SJCRH30 (cell line): ENCODE data around the gene SIRPB1. TPM values are rescaled to one million over a fixed set of nuclear protein-coding genes. Genes with fewer than 3 reads are reported as not detected.
"Not testable (repeated sequence)": the region's sequence is repeated elsewhere in the genome, so short reads cannot be mapped to it uniquely, and the experiment has no call there.

Experiments used
- DNase-seq, 2 experiments: peaks; one replicate each; pipeline ENCODE4 v3.0.0-alpha.2; 2015 to 2020
- H3K27ac ChIP-seq: fragments of 250-450 bp; sonication (Bioruptor Pico); 2 replicates; pipeline ENCODE4 v1.5.1; 2020; ENCODE audit warnings: mild to moderate bottlenecking, moderate library complexity
- H3K27me3 ChIP-seq: fragments of 250-450 bp; sonication (Bioruptor Pico); 2 replicates; pipeline ENCODE4 v1.5.1; 2020; ENCODE audit warnings: mild to moderate bottlenecking, moderate library complexity
- H3K36me3 ChIP-seq: fragments of 250-450 bp; sonication (Bioruptor Pico); 2 replicates; pipeline ENCODE4 v1.5.1; 2020; ENCODE audit warnings: mild to moderate bottlenecking, moderate library complexity
- H3K4me1 ChIP-seq: fragments of 250-450 bp; sonication (Bioruptor Pico); 2 replicates; pipeline ENCODE4 v1.5.1; 2020; ENCODE audit warnings: mild to moderate bottlenecking, moderate library complexity
- H3K4me3 ChIP-seq: fragments of 250-450 bp; sonication (Bioruptor Pico); 2 replicates; pipeline ENCODE4 v1.5.1; 2020; ENCODE audit warnings: mild to moderate bottlenecking, moderate library complexity
- H3K9me3 ChIP-seq: fragments of 250-450 bp; sonication (Bioruptor Pico); replicated peaks from 2 replicates; pipeline ENCODE4 v1.5.1; 2020; ENCODE audit warnings: mild to moderate bottlenecking, moderate library complexity
- total RNA-seq: library from RNA; depleted of rRNA; stranded (reverse); fragments of >200 nt; shearing (Covaris generic); gene quantifications from 2 replicates; pipeline ENCODE4 v1.2.3, GENCODE V29; 2014; rRNA removed

The SIRPB1 gene
- total RNA-seq, 1 experiment from 2014 or later: not detected

GRCh38 chr20:1588533-1589460 lies 31.0 kb downstream of the SIRPB1 start:
- H3K4me3 ChIP-seq: no peak overlapping the region
- H3K27me3 ChIP-seq: no peaks in the 10 kb centered on the region
- H3K36me3 ChIP-seq: no peaks in the 10 kb centered on the region
- no peaks in the 10 kb centered on the region for H3K9me3 ChIP-seq
- H3K27ac ChIP-seq: no peak overlapping the region
- H3K4me1 ChIP-seq: no peaks in the 10 kb centered on the region
- DNase-seq: no peak

- Histone ChIP-seq H3K27me3 (no peaks in the 10 kb centered on the region), H3K36me3 (no peaks in the 10 kb centered on the region), H3K27ac (no peak overlapping the region), H3K4me3 (no peak overlapping the region), H3K4me1 (no peaks in the 10 kb centered on the region), H3K9me3 (no peaks in the 10 kb centered on the region)
- DNase-seq: no peak
These were observed 31.9 kb downstream of the SIRPB1 start for GRCh38 chr20:1587781-1588532.

- H3K9me3 ChIP-seq: no peaks in the 10 kb centered on the region
- H3K4me1 ChIP-seq: no peaks in the 10 kb centered on the region
- H3K27ac ChIP-seq: no peak overlapping the region
- no peaks in the 10 kb centered on the region for H3K27me3 ChIP-seq
- no peaks in the 10 kb centered on the region for H3K36me3 ChIP-seq
- H3K4me3 ChIP-seq: no peak overlapping the region
- DNase-seq: no peak
These were observed 40.3 kb downstream of the SIRPB1 start for GRCh38 chr20:1579488-1579887.

- H3K4me1 ChIP-seq: no peaks in the 10 kb centered on the region
- no peak overlapping the region for H3K4me3 ChIP-seq
- H3K27me3 ChIP-seq: no peaks in the 10 kb centered on the region
- peak in 1 of 2 experiments; percentile 0 for DNase-seq
- H3K36me3 ChIP-seq: no peaks in the 10 kb centered on the region
- no peaks in the 10 kb centered on the region for H3K9me3 ChIP-seq
- H3K27ac ChIP-seq: no peak overlapping the region
These were observed 41.9 kb downstream of the SIRPB1 start for GRCh38 chr20:1577906-1578305.

- DNase-seq: peak in 1 of 2 experiments; percentile 0
- H3K4me1 ChIP-seq, H3K27ac ChIP-seq, H3K9me3 ChIP-seq, H3K4me3 ChIP-seq, H3K36me3 ChIP-seq, H3K27me3 ChIP-seq: not testable (repeated sequence)
These were observed 42.5 kb downstream of the SIRPB1 start for GRCh38 chr20:1577313-1577712.

GRCh38 chr20:1576641-1577040 lies 43.2 kb downstream of the SIRPB1 start:
- Histone ChIP-seq H3K9me3 (no peaks in the 10 kb centered on the region), H3K4me1 (no peaks in the 10 kb centered on the region), H3K27ac (no peak overlapping the region), H3K4me3 (no peak overlapping the region), H3K27me3 (no peaks in the 10 kb centered on the region), H3K36me3 (no peaks in the 10 kb centered on the region)
- DNase-seq: no peak

GRCh38 chr20:1576003-1576402 lies 43.8 kb downstream of the SIRPB1 start:
- not testable (repeated sequence) for DNase-seq, H3K27ac ChIP-seq, H3K4me1 ChIP-seq, H3K36me3 ChIP-seq, H3K4me3 ChIP-seq, H3K9me3 ChIP-seq, H3K27me3 ChIP-seq

GRCh38 chr20:1571583-1571982 lies 48.2 kb downstream of the SIRPB1 start:
- not testable (repeated sequence) for H3K4me3 ChIP-seq, H3K36me3 ChIP-seq, H3K9me3 ChIP-seq, H3K27me3 ChIP-seq, DNase-seq, H3K27ac ChIP-seq, H3K4me1 ChIP-seq

Other genes starting within 250 kb of the SIRPB1 start
- gene FKBP1A, start 227.0 kb downstream of the SIRPB1 start, total RNA-seq: 112 and 127 TPM in 2 replicates
- 46.2 and 47.8 TPM in 2 replicates for gene NSFL1C, start 153.2 kb downstream of the SIRPB1 start, total RNA-seq
- gene SIRPB2, start 128.6 kb downstream of the SIRPB1 start, total RNA-seq: not detected in 2 replicates
- not detected in 2 replicates for gene SIRPD, start 62.3 kb downstream of the SIRPB1 start, total RNA-seq
- gene SIRPG, start 37.8 kb upstream of the SIRPB1 start, total RNA-seq: not detected in 2 replicates